ENCODE measurements around the gene VWDE. TPM values are rescaled to one million over a fixed set of nuclear protein-coding genes. Genes with fewer than 3 reads are reported as not detected.

Gene VWDE
- total and polyA plus RNA-seq, 4 donors, result 0.15 to 1.7 (median 1.0) TPM

DNA sequence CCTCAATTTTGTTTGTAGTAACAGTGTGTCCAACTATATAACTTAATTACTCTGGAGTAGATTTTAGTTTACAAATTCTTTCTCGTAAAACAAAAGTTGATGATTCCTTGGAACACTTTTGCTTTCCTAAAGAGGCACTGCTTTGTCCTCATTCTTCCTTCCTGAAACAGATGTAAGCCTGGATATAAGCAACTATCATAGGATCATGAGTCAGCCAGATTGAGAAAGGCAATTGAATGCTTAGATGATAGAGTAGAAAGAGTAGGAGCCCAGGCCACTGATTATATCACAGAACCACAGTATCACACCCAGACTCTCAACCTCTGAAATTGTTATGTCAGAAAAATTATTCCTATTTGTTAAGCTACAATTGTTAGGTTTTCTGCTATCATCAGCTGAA lies 122.6 kb downstream of the VWDE start:
- Histone ChIP-seq H3K27me3 (ENCODE audit: control insufficient read depth in 3 of 3, insufficient read depth in 3 of 3, low read length in 2 of 3) (no peaks in the 10 kb centered on the region), H3K36me3 (ENCODE audit: control insufficient read depth in 4 of 4, insufficient read depth in 4 of 4, low read length in 4 of 4) (no peaks in the 10 kb centered on the region), H3K9ac (ENCODE audit: insufficient read depth in 1 of 2, low read length in 2 of 2) (no peak overlapping the region), H3K4me1 (ENCODE audit: control insufficient read depth in 5 of 5, insufficient read depth in 5 of 5, low read length in 5 of 5) (no peaks in the 10 kb centered on the region), H3K4me3 (no peak overlapping the region), H3K27ac (ENCODE audit: low read depth in 1 of 2, low read length in 1 of 2) (no peak overlapping the region), H3K9me3 (ENCODE audit: control insufficient read depth in 4 of 4, insufficient read depth in 3 of 4, low read length in 3 of 4) (peaks cover 0 to 6% (median 2%) of the 10 kb centered on the region in 4 donors)
- ATAC-seq (ENCODE audit: insufficient read depth, low FRiP score) (no peak), DNase-seq (no peak)
- WGBS, 2 donors, result 53 to 68% methylated on average over 1 of the region's 1 CpG
- TF ChIP-seq, protein P1, sequence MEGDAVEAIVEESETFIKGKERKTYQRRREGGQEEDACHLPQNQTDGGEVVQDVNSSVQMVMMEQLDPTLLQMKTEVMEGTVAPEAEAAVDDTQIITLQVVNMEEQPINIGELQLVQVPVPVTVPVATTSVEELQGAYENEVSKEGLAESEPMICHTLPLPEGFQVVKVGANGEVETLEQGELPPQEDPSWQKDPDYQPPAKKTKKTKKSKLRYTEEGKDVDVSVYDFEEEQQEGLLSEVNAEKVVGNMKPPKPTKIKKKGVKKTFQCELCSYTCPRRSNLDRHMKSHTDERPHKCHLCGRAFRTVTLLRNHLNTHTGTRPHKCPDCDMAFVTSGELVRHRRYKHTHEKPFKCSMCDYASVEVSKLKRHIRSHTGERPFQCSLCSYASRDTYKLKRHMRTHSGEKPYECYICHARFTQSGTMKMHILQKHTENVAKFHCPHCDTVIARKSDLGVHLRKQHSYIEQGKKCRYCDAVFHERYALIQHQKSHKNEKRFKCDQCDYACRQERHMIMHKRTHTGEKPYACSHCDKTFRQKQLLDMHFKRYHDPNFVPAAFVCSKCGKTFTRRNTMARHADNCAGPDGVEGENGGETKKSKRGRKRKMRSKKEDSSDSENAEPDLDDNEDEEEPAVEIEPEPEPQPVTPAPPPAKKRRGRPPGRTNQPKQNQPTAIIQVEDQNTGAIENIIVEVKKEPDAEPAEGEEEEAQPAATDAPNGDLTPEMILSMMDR (IDR thresholded peaks at IDR 0.05; ENCODE audit: control extremely low read depth, extremely low read depth), result no peak

Other genes with a start within 250 kb of the VWDE start
- gene TMEM106B, start 192.6 kb downstream of the VWDE start, total RNA-seq, result 100 to 1,000 TPM in 1 of 2 donors, 10 to 100 TPM in 1; 33.3 to 100 TPM
- gene TMEM106B, start 192.6 kb downstream of the VWDE start, polyA plus RNA-seq, result 10 to 100 TPM; 11.8 to 16.4 TPM
- 10 to 100 TPM; 16.4 to 24.7 TPM for gene SCIN, start 166.9 kb upstream of the VWDE start, total RNA-seq
- gene SCIN, start 166.9 kb upstream of the VWDE start, polyA plus RNA-seq, result 1 to 10 TPM; 4.5 to 6.4 TPM